Stimulated activated CD8-positive, alpha-beta memory T cell treated with anti-CD3 and anti-CD28 coated beads, Interleukin-4, amount 100 ng/mL, for 48 hours (primary cell): Measurements from ENCODE around the gene RBM4.
A peak's percentile ranks its signal among the peaks of the same experiment; 100 is the strongest.
"Not testable (repeated sequence)": the region's sequence is repeated elsewhere in the genome, so short reads cannot be mapped to it uniquely, and the experiment has no call there.

ENCODE experiments used
- DNase-seq: peaks from one replicate; pipeline ENCODE4 v3.0.0-alpha.2; 2020

The RBM4 gene

DNA sequence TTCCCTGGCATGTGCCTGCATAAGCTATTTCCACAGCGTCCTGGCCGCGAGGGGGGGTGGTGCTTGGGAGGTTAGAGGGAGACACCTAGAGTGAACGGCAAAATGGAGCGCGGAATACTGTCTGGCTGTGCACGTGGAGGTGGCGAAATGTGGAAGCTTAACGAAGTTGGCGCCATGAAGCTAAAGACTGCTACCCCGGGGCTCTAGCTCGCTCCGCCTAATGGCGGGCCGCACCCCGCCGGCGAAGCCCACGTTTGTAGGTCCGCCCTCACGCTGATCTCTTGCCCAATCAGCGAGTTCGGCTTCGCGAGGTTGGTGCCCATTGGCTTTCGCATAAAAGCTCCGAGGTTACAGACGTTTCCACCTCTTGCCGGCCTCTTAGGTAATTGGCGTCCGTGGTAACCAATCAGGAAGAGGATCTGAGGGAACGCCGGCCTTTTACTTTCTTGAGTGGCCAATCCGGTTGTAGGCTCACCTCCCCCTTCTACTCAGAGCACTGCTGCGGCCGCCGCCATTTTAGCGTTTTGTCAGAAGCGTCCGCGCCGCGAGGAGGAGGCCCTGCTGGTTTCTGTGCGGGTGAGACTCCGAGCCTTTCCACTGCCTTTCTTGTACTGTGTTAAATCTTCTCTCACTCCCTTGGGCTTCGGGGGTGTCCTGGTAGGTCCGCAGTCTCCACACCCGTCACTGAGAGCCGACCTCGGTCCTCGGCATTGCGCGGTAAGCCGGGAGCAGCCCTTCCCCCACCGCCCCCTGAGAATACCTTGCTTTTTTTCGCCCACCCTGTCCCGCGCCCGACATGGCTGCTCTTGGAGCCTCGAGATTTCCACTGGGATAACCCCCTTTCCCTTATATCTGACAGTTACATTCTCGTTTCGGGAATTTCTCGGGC, at the start of gene RBM4:
Gene RBM4, plus strand, starts transcription at position 527 of the 889 bp plus-strand sequence. CDS start 1,009 bp downstream, outside the sequence.
- peak; percentile 95 for DNase-seq

GRCh38 chr11:66589315-66589714, 49.2 kb upstream of the RBM4 start:
- not testable (repeated sequence) for DNase-seq

DNA sequence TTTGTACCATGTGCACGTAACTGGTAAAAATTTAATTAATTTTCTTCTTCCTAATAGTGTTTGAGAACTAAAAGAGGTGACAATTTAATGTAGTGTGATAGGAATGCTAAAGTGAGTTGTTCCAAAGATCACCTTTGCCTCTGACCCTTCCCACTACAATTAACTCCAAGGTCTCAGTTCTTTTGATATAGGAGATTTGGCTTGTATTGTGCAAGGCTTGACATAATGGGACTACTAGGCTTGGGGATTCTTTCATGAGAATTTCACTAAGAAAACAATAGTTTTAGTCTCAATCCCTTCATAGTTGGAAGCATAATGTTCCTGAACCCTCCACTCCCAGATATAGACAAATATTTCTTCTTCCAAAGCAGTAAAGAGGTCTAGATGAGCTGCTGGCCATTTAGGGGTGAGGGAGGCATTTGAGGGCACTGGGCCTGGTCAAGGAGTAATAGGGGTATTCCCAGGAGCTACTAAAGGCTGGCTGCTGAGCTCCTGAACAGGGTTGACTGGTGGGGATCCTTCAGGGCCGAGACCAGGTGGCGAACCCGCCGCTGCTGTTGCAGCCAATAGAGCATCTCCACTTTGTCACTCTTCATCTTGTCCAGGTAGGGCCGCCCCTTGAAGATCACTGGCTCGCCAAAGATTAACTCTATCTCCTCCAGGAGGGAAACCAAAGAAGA, 48.4 kb upstream of the RBM4 start:
- DNase-seq = no peak

DNA sequence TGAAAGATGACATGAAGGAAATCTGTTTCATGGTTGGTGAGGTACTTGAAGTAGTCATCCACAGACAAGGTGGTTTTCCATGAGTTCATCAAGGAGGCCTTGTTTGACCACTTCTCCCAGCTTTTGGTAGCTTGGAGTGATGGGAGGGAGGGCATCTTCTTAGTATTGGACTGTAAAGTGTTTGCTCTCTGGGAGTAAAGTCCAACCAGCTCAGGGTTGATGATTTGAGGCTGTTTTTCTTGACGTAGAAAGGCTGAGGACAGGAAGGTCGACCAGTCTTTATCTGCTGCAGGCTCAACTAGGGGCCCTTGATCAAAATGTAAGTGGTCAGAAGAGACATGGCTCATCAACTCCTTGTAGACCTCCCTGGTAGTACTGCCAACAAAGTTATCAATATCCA, 47.3 kb upstream of the RBM4 start:
- no peak for DNase-seq

GRCh38 chr11:66592457-66593302, 45.8 kb upstream of the RBM4 start, which contains the start of the genes CCDC87 and CCS:
TSS of gene CCDC87 (minus strand) at chr11:66593063. CDS start at chr11:66593015, 48 bp downstream.
TSS of gene CCS (plus strand) at chr11:66593185. CDS start at chr11:66593262, 77 bp downstream.
- peak; percentile 99 for DNase-seq

DNA sequence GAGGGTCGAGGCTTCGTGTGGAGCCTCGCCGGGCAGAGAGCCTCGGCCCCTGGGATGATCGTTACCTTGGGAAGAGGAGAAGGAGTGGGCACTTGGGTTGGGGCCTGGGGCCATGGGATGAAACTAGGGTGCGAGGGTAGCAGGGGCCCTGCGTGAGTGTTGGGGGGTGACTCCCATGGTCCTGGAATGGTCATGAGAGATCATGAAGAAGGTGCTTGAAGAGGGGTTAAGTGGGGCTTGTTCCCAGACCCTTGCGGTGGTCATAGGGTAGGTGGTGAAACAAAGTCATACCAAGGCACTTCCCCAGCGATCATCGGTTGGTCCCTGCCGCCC, 45.2 kb upstream of the RBM4 start:
- DNase-seq = no peak

DNA sequence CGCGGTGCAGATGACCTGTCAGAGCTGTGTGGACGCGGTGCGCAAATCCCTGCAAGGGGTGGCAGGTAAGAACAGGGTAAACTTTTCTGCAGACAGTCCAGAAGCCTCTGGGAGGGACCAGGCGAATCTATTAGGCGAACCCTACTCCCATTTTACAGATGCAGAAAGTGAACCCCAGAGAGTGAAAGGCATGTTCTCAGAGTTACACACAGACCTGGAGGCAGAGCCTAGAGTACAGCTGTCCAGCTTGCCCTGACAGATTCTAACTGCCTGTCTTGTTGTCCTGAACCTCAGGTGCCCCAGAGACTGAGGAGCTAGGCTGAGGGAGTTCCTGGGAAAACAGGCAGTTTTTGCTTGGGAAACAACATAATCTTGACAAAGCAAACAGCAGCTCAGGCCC, 44.9 kb upstream of the RBM4 start:
- no peak for DNase-seq

GRCh38 chr11:66595245-66595904, 43.1 kb upstream of the RBM4 start:
- DNase-seq = no peak

- no peak for DNase-seq
Observed at GRCh38 chr11:66598993-66599392, 39.5 kb upstream of the RBM4 start.

DNA sequence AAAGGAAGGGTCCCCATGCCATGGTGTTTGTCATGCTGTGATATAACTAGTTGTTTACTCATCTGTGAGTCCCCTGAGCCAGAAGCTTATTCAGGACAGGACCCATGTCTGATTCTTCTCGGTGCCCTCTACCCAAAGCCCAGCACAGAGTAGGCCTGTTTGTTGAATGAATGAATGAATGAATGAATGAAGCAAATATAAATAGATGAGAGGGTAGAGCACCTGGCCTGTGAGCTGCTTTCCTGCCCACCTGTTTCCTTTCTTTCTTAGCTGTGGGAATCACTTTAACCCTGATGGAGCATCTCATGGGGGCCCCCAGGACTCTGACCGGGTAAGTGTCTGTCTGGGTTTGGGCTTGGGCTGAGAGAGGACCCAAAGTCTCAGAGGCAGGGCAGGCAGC, 38.3 kb upstream of the RBM4 start:
- DNase-seq = no peak

DNA sequence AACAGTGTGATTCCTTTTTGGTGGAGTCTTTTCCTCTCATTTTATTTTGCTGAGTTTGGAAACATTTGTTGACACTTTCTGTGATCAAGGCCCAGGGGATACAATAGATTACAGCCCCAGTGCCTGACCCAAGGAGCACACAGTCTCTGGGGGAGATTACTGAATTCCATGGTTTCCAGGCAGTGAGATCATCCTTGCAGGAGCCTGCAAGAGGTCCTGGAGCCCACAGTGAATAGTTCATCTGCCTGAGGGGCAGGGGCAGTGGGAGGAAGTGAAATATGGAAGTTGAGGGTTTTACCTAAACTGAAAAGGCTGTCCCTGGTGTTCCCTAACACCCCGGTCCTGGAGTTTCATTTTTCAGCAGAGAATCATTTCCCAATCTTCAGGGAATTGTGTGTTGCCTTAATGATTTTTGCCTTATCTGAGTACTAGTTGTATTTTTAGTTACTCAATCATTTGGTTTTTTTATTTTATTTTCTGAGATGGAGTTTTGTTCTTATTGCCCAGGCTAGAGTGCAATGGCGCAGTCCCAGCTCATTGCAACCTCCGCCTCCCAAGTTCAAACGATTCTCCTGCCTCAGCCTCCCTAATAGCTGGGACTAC, 37.8 kb upstream of the RBM4 start:
- no peak for DNase-seq

DNA sequence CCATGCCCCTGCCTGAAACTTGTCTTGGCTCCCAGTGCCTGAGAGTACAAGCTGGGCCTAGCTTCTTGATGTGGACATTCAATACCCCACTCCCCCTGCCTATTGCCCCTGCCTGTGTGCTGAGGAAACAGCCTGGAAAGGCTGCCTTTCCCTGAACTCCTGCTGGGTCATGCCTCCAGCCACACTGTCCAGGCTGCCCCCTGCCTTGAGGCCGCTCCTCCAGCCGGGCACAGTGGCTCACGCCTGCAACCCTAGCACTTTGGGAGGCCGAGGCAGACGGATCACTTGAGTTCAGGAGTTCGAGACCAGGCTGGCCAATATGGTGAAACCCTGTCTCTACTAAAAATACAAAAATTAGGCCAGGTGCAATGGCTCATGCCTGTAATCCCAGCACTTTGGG, 35.4 kb upstream of the RBM4 start:
- no peak for DNase-seq

DNA sequence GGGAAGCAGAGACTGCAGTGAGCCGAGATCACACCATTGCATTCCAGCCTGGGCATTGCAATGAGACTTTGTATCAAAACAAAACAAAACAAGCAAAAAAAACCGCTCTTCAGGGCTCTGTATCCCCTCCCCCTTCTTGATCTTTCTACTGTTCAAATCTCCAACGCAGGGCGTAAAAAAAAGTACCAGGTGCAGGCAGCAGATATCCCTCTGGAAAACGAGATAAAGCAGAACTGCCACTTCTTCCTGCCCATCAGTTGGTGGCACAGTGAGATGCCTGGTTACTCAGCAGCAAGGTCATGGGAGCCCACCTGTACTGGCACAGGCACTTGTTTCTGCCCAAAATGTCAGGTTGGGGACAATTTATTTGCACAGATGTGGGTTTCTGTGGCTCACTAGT, 34.3 kb upstream of the RBM4 start:
- no peak for DNase-seq

DNA sequence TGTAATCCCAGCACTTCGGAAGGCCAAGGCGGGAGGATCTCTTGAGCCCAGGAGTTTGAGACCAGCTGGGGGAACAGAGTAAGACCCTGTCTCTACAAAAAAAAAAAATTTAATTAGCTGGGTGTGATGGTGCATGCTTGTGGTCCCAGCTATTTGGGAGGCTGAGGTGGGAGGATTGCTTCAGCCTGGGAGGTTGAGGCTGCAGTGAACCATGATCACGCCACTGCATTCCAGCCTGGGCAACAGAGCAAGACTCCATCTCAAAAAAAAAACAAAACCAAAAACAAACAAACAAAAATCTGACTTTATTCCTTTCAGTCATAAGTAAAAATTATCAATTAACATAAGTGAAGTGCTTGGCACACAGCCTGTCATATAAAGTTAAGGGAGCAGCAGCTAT, 31.9 kb upstream of the RBM4 start:
- not testable (repeated sequence) for DNase-seq

DNA sequence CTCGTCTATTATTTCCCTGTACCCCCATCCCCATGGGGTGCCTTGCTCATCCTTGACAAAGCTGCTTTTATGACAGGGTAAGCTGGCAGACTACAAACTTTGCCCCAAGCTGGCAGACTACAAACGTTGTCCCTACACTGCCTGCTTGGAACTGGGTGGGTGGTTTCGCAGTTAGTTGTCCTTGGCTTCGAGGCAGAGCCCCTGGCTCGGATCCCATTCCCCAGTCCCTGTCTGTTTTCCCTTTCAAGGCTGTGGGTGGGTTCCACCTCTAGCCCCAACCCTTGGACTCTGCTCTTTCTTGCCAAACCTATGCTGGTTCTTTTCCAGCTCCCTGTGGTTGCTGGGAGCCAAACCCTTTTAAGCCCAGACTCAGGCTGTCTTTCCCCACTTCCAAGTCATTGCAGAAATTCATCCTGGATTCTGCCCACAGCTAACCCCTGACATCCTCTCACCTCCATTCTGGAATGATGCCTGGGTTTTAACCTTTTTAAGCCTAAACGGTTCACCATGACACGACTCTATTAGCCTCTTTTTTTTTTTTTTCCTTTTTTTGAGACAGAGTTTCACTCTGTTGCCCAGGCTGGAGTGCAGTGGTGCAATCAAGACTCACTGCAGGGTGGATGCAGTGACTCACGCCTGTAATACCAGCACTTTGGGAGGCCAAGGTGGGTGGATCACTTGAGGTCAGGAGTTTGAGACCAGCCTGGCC, 31.2 kb upstream of the RBM4 start:
- no peak for DNase-seq

DNA sequence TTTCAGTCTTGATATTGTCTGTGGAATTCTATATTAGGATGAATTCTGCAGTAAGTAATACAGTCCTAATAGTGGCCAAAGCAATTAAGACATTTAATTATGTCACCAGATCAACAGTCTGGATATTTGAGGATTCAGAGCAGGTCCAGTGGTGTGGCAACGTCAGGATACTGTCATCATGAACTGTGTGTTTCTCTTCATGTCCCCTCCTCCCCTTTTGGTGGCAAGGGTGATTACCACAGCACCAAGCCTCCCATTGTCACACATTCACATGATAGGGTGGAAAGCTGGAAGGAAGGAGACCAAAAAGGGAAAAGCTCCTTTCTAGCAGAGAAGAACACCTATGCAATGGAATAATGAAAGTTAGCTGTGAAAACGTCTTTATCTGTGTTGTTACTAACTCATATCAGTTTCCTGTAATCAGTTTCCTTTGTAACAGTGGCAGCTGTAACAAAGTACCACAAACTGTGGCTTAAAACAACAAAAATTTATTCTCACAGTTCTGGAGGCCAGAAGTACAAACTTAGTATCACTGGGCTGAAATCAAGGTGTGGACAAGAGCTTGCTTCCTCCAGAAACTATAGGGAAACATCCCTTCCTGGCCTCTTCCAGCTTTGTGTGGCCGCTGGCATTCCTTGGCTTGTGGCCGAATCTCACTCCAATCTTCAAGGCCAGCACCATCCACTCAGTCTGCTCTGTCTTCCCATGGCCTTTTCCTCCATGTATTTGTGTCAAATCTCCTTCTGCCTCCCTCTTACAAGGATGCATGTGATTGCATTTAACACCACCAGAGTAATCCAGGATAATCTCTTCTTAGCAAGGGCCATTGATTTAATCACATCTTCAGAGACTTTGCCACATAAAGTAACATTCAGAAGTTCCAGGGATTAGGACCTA, 28.5 kb upstream of the RBM4 start:
- no peak for DNase-seq

DNA sequence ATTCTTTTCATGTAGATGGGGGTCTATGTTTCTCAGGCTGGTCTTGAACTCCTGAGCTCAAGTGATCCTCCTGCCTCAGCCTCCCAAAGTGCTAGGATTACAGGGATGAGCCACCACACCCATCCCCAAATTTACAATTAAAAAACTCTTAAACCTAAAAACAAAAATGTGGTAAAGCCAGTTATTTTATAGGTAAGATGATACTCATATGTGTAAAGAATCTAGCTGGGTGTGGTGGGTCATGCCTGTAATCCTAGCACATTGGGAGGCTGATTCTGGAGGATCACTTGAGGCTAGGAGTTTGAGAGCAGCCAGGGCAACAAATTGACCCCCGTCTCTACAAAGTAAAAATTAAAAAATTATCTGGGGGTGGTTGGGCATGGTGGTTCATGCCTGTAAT, 26.0 kb upstream of the RBM4 start:
- DNase-seq = no peak

- DNase-seq = no peak
Observed at GRCh38 chr11:66614073-66614472, 24.4 kb upstream of the RBM4 start.

DNA sequence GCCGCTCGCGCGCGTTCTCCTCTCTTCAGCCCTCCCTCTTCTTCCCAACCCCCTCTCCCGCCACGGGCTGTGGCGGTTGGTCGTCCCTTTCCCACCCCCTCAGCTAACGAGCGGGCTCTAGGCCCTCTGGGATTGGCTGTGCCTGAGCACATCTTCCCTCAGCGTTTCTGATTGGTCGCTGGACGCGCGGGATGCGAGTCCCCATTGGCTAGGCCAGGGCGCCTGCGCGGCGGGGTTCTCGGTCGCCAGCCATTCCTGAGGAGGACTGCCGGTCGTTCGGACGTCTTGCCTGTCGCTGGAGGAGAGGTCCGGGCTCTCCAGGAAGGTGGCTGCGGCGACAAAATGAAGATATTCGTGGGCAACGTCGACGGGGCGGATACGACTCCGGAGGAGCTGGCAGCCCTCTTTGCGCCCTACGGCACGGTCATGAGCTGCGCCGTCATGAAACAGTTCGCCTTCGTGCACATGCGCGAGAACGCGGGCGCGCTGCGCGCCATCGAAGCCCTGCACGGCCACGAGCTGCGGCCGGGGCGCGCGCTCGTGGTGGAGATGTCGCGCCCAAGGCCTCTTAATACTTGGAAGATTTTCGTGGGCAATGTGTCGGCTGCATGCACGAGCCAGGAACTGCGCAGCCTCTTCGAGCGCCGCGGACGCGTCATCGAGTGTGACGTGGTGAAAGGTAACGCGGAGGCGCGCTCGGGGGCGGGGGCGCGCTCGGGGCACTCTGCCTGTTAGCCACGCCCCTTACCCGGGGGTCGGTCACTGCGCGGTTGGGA, 21.9 kb upstream of the RBM4 start, which contains the start of gene RBM14:
Gene RBM14, plus strand, starts transcription at position 252 of the 776 bp plus-strand sequence. Its CDS starts 91 bp downstream, at position 343.
- peak; percentile 98 for DNase-seq
